GM23338 (cell line): ENCODE measurements around the gene EPHA10. TPM values are rescaled to one million over a fixed set of nuclear protein-coding genes. Genes with fewer than 3 reads are reported as not detected.

Source experiments
- ATAC-seq: fragments of 200-7000 bp; cut with Tn5 transposase; 3 replicates; pipeline ENCODE4 v1.9.1; 2020
- DNase-seq: peaks from one replicate; pipeline ENCODE4 v3.0.0-alpha.2; 2015; ENCODE audit warnings: low spot score
- H2AFZ ChIP-seq: fragments of 200-600 bp; sonication (generic); 2 replicates; pipeline ENCODE4 v1.8.0; 2016; ENCODE audit warnings: antibody characterized with exemption, mild to moderate bottlenecking, moderate library complexity
- H3F3A ChIP-seq: fragments of 200-600 bp; sonication (generic); replicated peaks from 2 replicates; pipeline ENCODE4 v1.8.0; 2017; ENCODE audit warnings: antibody characterized with exemption, mixed run types, low read depth
- H3K27ac ChIP-seq: fragments of 200-600 bp; sonication (generic); 2 replicates; pipeline ENCODE4 v1.6.1; 2016; ENCODE audit warnings: low read depth
- H3K27me3 ChIP-seq: fragments of 200-600 bp; sonication (generic); 2 replicates; pipeline ENCODE4 v1.8.0; 2016; ENCODE audit warnings: mild to moderate bottlenecking, mixed run types, moderate library complexity; ENCODE audit not compliant: insufficient read depth
- H3K36me3 ChIP-seq: fragments of 200-600 bp; sonication (generic); 2 replicates; pipeline ENCODE4 v1.8.0; 2016; ENCODE audit warnings: mild to moderate bottlenecking; ENCODE audit not compliant: insufficient read depth
- H3K4me1 ChIP-seq: fragments of 200-600 bp; sonication (generic); 2 replicates; pipeline ENCODE4 v1.8.0; 2016; ENCODE audit warnings: mild to moderate bottlenecking, moderate library complexity; ENCODE audit not compliant: insufficient read depth
- H3K4me2 ChIP-seq: fragments of 200-600 bp; sonication (generic); 2 replicates; pipeline ENCODE4 v1.7.1; 2017; ENCODE audit warnings: mixed run types
- H3K4me3 ChIP-seq: fragments of 200-600 bp; sonication (generic); 2 replicates; pipeline ENCODE4 v1.6.1; 2016; ENCODE audit warnings: mixed run types
- H3K79me2 ChIP-seq: fragments of 200-600 bp; sonication (generic); replicated peaks from 2 replicates; pipeline ENCODE4 v1.8.0; 2017; ENCODE audit warnings: mild to moderate bottlenecking; ENCODE audit not compliant: insufficient read depth
- H3K9me2 ChIP-seq: fragments of 200-600 bp; sonication (generic); 2 replicates; pipeline ENCODE4 v1.8.0; 2017; ENCODE audit not compliant: insufficient read depth
- H4K20me1 ChIP-seq: fragments of 200-600 bp; sonication (generic); replicated peaks from 2 replicates; pipeline ENCODE4 v1.8.0; 2017; ENCODE audit warnings: mild to moderate bottlenecking; ENCODE audit not compliant: insufficient read depth
- H3K27ac Mint-ChIP-seq: 2 replicates; pipeline ENCODE4 v1.8.0; 2020; ENCODE audit warnings: inconsistent platforms, mild to moderate bottlenecking, moderate library complexity, mixed read lengths
- H3K27me3 Mint-ChIP-seq: 3 replicates; pipeline ENCODE4 v1.8.0; 2022; ENCODE audit warnings: low read depth, mild to moderate bottlenecking, moderate library complexity, mixed read lengths, inconsistent platforms; ENCODE audit not compliant: insufficient read depth, poor library complexity
- H3K36me3 Mint-ChIP-seq: 3 replicates; pipeline ENCODE4 v1.8.0; 2021; ENCODE audit warnings: low read depth, mild to moderate bottlenecking, inconsistent platforms, moderate library complexity, mixed read lengths
- H3K4me1 Mint-ChIP-seq: 3 replicates; pipeline ENCODE4 v1.8.0; 2020; ENCODE audit warnings: mild to moderate bottlenecking, inconsistent platforms, mixed read lengths
- H3K4me3 Mint-ChIP-seq: 3 replicates; pipeline ENCODE4 v1.8.0; 2021; ENCODE audit warnings: moderate library complexity, mild to moderate bottlenecking, inconsistent platforms, mixed read lengths
- H3K9me3 Mint-ChIP-seq: 3 replicates; pipeline ENCODE4 v1.8.0; 2020; ENCODE audit warnings: moderate library complexity, mild to moderate bottlenecking, inconsistent platforms, mixed read lengths
- CREB1 ChIP-seq: fragments of 250-450 bp; sonication (Bioruptor Pico); IDR thresholded peaks from 2 replicates; pipeline ENCODE4 v1.5.0; 2020; ENCODE audit warnings: low read depth, mild to moderate bottlenecking, moderate library complexity
- EZH2 ChIP-seq: fragments of 200-600 bp; sonication (generic); IDR thresholded peaks from one replicate; pipeline ENCODE4 v1.8.0; 2017; ENCODE audit warnings: antibody characterized with exemption, mild to moderate bottlenecking, low read depth; ENCODE audit not compliant: unreplicated experiment
- EZH2phosphoT487 ChIP-seq: fragments of 200-600 bp; sonication (generic); IDR thresholded peaks from one replicate; pipeline ENCODE4 v1.8.1; 2018; ENCODE audit warnings: antibody characterized with exemption; ENCODE audit not compliant: unreplicated experiment
- JUNB ChIP-seq: IDR thresholded peaks from one replicate; pipeline ENCODE4 v1.6.1; 2016; ENCODE audit warnings: antibody characterized with exemption; ENCODE audit not compliant: unreplicated experiment
- NANOG ChIP-seq: IDR thresholded peaks from 2 replicates; pipeline ENCODE4 v1.6.1; 2016; ENCODE audit warnings: antibody characterized with exemption, borderline replicate concordance
- POLR2AphosphoS5 ChIP-seq: IDR thresholded peaks from 2 replicates; pipeline ENCODE4 v1.6.1; 2016; ENCODE audit warnings: antibody characterized with exemption, low read depth
- STAT1 ChIP-seq: IDR thresholded peaks from one replicate; pipeline ENCODE4 v1.6.1; 2016; ENCODE audit warnings: antibody characterized with exemption; ENCODE audit not compliant: unreplicated experiment
- ZNF331 ChIP-seq: fragments of 250-450 bp; sonication (Bioruptor Pico); IDR thresholded peaks from 2 replicates; pipeline ENCODE4 v1.5.0; 2020; ENCODE audit warnings: low read depth, mild to moderate bottlenecking, moderate library complexity
- polyA plus RNA-seq: library from polyadenylated mRNA; unstranded; fragments of >200 nt; fragmentation: Nextera tagmentation; extraction: Ambion mirVana; gene quantifications from 2 replicates; pipeline ENCODE4 v1.2.1, GENCODE V29; 2016
- total RNA-seq: library from RNA; depleted of rRNA; stranded (reverse); fragments of >200 nt; shearing (Covaris generic); gene quantifications from 2 replicates; pipeline ENCODE4 v1.2.3, GENCODE V29; 2014
- TF ChIP-seq, protein P1 (sequence below): IDR thresholded peaks from one replicate; pipeline ENCODE4 v1.6.1; 2018; ENCODE audit warnings: antibody characterized with exemption; ENCODE audit not compliant: unreplicated experiment
- TF ChIP-seq, protein P2 (sequence below): IDR thresholded peaks from 2 replicates; pipeline ENCODE4 v1.6.1; 2016; ENCODE audit warnings: antibody characterized with exemption
- TF ChIP-seq, protein P3 (sequence below): fragments of 250-450 bp; sonication (Bioruptor Pico); IDR thresholded peaks from 2 replicates; pipeline ENCODE4 v1.5.0; 2020; ENCODE audit warnings: mild to moderate bottlenecking, moderate library complexity

Gene EPHA10
- total and polyA plus RNA-seq, 2 experiments from 2014 or later, result 0.76 to 2.4 TPM

DNA sequence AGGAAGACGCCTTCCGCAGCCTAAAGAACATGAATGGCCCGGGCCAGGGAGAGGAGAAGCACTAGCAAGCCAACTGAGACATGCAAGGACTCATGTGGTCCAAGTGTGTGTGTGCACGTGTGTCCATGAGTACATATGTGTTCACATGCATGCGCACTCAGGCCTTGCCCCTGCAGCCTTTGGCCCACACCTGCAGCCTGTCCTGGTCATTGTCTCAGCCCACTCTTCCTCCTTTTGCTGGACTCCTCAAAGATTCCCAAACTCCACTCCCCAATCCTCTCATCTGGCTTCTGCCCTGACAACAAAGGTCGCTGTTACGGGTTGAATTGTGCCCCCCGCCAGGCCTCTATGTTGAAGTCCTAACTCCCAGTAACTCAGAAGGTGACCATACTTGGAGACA lies 50.7 kb downstream of the EPHA10 start (continued):
- TF ChIP-seq, protein P1, sequence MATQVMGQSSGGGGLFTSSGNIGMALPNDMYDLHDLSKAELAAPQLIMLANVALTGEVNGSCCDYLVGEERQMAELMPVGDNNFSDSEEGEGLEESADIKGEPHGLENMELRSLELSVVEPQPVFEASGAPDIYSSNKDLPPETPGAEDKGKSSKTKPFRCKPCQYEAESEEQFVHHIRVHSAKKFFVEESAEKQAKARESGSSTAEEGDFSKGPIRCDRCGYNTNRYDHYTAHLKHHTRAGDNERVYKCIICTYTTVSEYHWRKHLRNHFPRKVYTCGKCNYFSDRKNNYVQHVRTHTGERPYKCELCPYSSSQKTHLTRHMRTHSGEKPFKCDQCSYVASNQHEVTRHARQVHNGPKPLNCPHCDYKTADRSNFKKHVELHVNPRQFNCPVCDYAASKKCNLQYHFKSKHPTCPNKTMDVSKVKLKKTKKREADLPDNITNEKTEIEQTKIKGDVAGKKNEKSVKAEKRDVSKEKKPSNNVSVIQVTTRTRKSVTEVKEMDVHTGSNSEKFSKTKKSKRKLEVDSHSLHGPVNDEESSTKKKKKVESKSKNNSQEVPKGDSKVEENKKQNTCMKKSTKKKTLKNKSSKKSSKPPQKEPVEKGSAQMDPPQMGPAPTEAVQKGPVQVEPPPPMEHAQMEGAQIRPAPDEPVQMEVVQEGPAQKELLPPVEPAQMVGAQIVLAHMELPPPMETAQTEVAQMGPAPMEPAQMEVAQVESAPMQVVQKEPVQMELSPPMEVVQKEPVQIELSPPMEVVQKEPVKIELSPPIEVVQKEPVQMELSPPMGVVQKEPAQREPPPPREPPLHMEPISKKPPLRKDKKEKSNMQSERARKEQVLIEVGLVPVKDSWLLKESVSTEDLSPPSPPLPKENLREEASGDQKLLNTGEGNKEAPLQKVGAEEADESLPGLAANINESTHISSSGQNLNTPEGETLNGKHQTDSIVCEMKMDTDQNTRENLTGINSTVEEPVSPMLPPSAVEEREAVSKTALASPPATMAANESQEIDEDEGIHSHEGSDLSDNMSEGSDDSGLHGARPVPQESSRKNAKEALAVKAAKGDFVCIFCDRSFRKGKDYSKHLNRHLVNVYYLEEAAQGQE, result no peak
- no peak for TF ChIP-seq NANOG
- TF ChIP-seq STAT1, result no peak
- no peak for TF ChIP-seq POLR2AphosphoS5
- no peak for TF ChIP-seq CREB1 (CRISPR knock-in tag)
- TF ChIP-seq ZNF331 (CRISPR knock-in tag), result no peak

- ATAC-seq (no peak), DNase-seq (no peak)
- peaks cover 3% of the 10 kb centered on the region for H3K27me3 Mint-ChIP-seq
- Histone ChIP-seq H3K36me3 (peaks cover 52% of the 10 kb centered on the region), H3K27ac (no peak overlapping the region), H4K20me1 (0 out of 2 replicates have a peak, but pooled peaks cover 4% of the 10 kb centered on the region), H3K4me3 (no peak overlapping the region), H3K9me2 (no peaks in the 10 kb centered on the region), H3K79me2 (no peaks in the 10 kb centered on the region), H2AFZ (no peak overlapping the region), H3K27me3 (no peaks in the 10 kb centered on the region), H3F3A (no peaks in the 10 kb centered on the region), H3K4me1 (no peaks in the 10 kb centered on the region), H3K4me2 (no peak overlapping the region)
- H3K9me3 Mint-ChIP-seq, result no peaks in the 10 kb centered on the region
- H3K4me1 Mint-ChIP-seq, result no peaks in the 10 kb centered on the region
- H3K27ac Mint-ChIP-seq, result no peak overlapping the region
- no peak overlapping the region for H3K4me3 Mint-ChIP-seq
- peaks cover 57% of the 10 kb centered on the region for H3K36me3 Mint-ChIP-seq
- TF ChIP-seq NANOG, result no peak
- TF ChIP-seq STAT1, result no peak
- TF ChIP-seq, protein P2, sequence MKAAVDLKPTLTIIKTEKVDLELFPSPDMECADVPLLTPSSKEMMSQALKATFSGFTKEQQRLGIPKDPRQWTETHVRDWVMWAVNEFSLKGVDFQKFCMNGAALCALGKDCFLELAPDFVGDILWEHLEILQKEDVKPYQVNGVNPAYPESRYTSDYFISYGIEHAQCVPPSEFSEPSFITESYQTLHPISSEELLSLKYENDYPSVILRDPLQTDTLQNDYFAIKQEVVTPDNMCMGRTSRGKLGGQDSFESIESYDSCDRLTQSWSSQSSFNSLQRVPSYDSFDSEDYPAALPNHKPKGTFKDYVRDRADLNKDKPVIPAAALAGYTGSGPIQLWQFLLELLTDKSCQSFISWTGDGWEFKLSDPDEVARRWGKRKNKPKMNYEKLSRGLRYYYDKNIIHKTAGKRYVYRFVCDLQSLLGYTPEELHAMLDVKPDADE, result no peak
- no peak for TF ChIP-seq EZH2
- TF ChIP-seq EZH2phosphoT487, result no peak
- no peak for TF ChIP-seq POLR2AphosphoS5
- TF ChIP-seq, protein P3, sequence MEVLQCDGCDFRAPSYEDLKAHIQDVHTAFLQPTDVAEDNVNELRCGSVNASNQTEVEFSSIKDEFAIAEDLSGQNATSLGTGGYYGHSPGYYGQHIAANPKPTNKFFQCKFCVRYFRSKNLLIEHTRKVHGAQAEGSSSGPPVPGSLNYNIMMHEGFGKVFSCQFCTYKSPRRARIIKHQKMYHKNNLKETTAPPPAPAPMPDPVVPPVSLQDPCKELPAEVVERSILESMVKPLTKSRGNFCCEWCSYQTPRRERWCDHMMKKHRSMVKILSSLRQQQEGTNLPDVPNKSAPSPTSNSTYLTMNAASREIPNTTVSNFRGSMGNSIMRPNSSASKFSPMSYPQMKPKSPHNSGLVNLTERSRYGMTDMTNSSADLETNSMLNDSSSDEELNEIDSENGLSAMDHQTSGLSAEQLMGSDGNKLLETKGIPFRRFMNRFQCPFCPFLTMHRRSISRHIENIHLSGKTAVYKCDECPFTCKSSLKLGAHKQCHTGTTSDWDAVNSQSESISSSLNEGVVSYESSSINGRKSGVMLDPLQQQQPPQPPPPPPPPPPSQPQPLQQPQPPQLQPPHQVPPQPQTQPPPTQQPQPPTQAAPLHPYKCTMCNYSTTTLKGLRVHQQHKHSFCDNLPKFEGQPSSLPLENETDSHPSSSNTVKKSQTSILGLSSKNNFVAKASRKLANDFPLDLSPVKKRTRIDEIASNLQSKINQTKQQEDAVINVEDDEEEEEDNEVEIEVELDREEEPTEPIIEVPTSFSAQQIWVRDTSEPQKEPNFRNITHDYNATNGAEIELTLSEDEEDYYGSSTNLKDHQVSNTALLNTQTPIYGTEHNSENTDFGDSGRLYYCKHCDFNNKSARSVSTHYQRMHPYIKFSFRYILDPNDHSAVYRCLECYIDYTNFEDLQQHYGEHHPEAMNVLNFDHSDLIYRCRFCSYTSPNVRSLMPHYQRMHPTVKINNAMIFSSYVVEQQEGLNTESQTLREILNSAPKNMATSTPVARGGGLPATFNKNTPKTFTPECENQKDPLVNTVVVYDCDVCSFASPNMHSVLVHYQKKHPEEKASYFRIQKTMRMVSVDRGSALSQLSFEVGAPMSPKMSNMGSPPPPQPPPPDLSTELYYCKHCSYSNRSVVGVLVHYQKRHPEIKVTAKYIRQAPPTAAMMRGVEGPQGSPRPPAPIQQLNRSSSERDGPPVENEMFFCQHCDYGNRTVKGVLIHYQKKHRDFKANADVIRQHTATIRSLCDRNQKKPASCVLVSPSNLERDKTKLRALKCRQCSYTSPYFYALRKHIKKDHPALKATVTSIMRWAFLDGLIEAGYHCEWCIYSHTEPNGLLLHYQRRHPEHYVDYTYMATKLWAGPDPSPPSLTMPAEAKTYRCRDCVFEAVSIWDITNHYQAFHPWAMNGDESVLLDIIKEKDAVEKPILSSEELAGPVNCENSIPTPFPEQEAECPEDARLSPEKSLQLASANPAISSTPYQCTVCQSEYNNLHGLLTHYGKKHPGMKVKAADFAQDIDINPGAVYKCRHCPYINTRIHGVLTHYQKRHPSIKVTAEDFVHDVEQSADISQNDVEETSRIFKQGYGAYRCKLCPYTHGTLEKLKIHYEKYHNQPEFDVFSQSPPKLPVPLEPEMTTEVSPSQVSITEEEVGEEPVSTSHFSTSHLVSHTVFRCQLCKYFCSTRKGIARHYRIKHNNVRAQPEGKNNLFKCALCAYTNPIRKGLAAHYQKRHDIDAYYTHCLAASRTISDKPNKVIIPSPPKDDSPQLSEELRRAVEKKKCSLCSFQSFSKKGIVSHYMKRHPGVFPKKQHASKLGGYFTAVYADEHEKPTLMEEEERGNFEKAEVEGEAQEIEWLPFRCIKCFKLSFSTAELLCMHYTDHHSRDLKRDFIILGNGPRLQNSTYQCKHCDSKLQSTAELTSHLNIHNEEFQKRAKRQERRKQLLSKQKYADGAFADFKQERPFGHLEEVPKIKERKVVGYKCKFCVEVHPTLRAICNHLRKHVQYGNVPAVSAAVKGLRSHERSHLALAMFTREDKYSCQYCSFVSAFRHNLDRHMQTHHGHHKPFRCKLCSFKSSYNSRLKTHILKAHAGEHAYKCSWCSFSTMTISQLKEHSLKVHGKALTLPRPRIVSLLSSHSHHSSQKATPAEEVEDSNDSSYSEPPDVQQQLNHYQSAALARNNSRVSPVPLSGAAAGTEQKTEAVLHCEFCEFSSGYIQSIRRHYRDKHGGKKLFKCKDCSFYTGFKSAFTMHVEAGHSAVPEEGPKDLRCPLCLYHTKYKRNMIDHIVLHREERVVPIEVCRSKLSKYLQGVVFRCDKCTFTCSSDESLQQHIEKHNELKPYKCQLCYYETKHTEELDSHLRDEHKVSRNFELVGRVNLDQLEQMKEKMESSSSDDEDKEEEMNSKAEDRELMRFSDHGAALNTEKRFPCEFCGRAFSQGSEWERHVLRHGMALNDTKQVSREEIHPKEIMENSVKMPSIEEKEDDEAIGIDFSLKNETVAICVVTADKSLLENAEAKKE (CRISPR knock-in tag), result no peak
- no peak for TF ChIP-seq CREB1 (CRISPR knock-in tag)
- TF ChIP-seq, protein P1, result no peak
- TF ChIP-seq JUNB, result no peak
Observed at GRCh38 chr1:37708471-37708870, 56.4 kb downstream of the EPHA10 start.
